ENCODE measurements around the gene INIP. TPM values are rescaled to one million over a fixed set of nuclear protein-coding genes. Genes with fewer than 3 reads are reported as not detected.

INIP gene
- total RNA-seq, 2 experiments from 2014 or later = 7.8 to 9.1 TPM

GRCh38 chr9:112665347-112665746, 52.6 kb downstream of the INIP start:
- H3K4me1 ChIP-seq (ENCODE audit: insufficient read depth, low read length) = no peaks in the 10 kb centered on the region
- H3K4me3 Mint-ChIP-seq = no peak overlapping the region
- no peaks in the 10 kb centered on the region for H3K9me3 ChIP-seq (ENCODE audit: control insufficient read depth in 1 of 2, insufficient read depth in 1 of 2, low read length in 2 of 2)
- intact Hi-C loops (cut with DNase I, micrococcal nuclease) = no loop called here
- ATAC-seq (ENCODE audit: poor library complexity) (no peak), DNase-seq (peak in 2 of 14 experiments; percentile 4)
- H3K36me3 Mint-ChIP-seq (ENCODE audit: low read depth) = no peaks in the 10 kb centered on the region
- POLR2A ChIA-PET = no interaction called here
- H3K27me3 ChIP-seq (ENCODE audit: control insufficient read depth in 1 of 2, insufficient read depth in 2 of 2, low read length in 2 of 2) = no peaks in the 10 kb centered on the region
- no peaks in the 10 kb centered on the region for H3K9me3 Mint-ChIP-seq
- H3K27ac ChIP-seq (ENCODE audit: low read depth in 1 of 2, low read length in 2 of 2) = no peak overlapping the region
- H3K27me3 Mint-ChIP-seq = no peaks in the 10 kb centered on the region
- no peak for TF ChIP-seq CTCF (IDR thresholded peaks at IDR 0.05)
- no peaks in the 10 kb centered on the region for H3K36me3 ChIP-seq (ENCODE audit: insufficient read depth, low read length)
- H3K4me1 Mint-ChIP-seq (ENCODE audit: low read depth) = no peaks in the 10 kb centered on the region
- CTCF ChIA-PET = no interaction called here
- H3K27ac Mint-ChIP-seq = no peak overlapping the region
- H3K4me3 ChIP-seq (ENCODE audit: low read length) = no peak overlapping the region

- intact Hi-C loops (cut with DNase I, micrococcal nuclease) = loop anchor here in 1 of 2 experiments (5.0 kb wide), 1 partner anchor 222 kb away; no protein-coding TSS in a partner anchor
- H3K36me3 ChIP-seq (ENCODE audit: insufficient read depth, low read length) = no peaks in the 10 kb centered on the region
- no peaks in the 10 kb centered on the region for H3K4me1 ChIP-seq (ENCODE audit: insufficient read depth, low read length)
- H3K4me3 ChIP-seq (ENCODE audit: low read length) = no peak overlapping the region
- ChIA-PET CTCF (interaction anchor here (1.3 kb wide), 1 partner anchor 129 kb away, joined by 3 read pairs; no protein-coding TSS in a partner anchor), POLR2A (no interaction called here)
- no peak overlapping the region for H3K4me3 Mint-ChIP-seq
- no peaks in the 10 kb centered on the region for H3K27me3 ChIP-seq (ENCODE audit: control insufficient read depth in 1 of 2, insufficient read depth in 2 of 2, low read length in 2 of 2)
- H3K27ac Mint-ChIP-seq = no peak overlapping the region
- no peaks in the 10 kb centered on the region for H3K9me3 Mint-ChIP-seq
- no peaks in the 10 kb centered on the region for H3K9me3 ChIP-seq (ENCODE audit: control insufficient read depth in 1 of 2, insufficient read depth in 1 of 2, low read length in 2 of 2)
- no peaks in the 10 kb centered on the region for H3K36me3 Mint-ChIP-seq (ENCODE audit: low read depth)
- H3K4me1 Mint-ChIP-seq (ENCODE audit: low read depth) = no peaks in the 10 kb centered on the region
- DNase-seq (no peak), ATAC-seq (ENCODE audit: poor library complexity) (no peak)
- no peak for TF ChIP-seq CTCF (IDR thresholded peaks at IDR 0.05)
- H3K27ac ChIP-seq (ENCODE audit: low read depth in 1 of 2, low read length in 2 of 2) = no peak overlapping the region
- H3K27me3 Mint-ChIP-seq = no peaks in the 10 kb centered on the region
Observed at GRCh38 chr9:112664531-112664930, 53.4 kb downstream of the INIP start.

- H3K27me3 ChIP-seq (ENCODE audit: control insufficient read depth in 1 of 2, insufficient read depth in 2 of 2, low read length in 2 of 2) = no peaks in the 10 kb centered on the region
- no peak overlapping the region for H3K4me3 ChIP-seq (ENCODE audit: low read length)
- no peak for ATAC-seq (ENCODE audit: poor library complexity)
- Mint-ChIP-seq H3K27me3 (no peaks in the 10 kb centered on the region), H3K27ac (no peak overlapping the region), H3K9me3 (no peaks in the 10 kb centered on the region), H3K4me1 (ENCODE audit: low read depth) (no peaks in the 10 kb centered on the region), H3K4me3 (no peak overlapping the region), H3K36me3 (ENCODE audit: low read depth) (no peaks in the 10 kb centered on the region)
- no peaks in the 10 kb centered on the region for H3K9me3 ChIP-seq (ENCODE audit: control insufficient read depth in 1 of 2, insufficient read depth in 1 of 2, low read length in 2 of 2)
- no peak for DNase-seq
- H3K27ac ChIP-seq (ENCODE audit: low read depth in 1 of 2, low read length in 2 of 2) = no peak overlapping the region
- TF ChIP-seq CTCF (IDR thresholded peaks at IDR 0.05) = no peak
- intact Hi-C loops (cut with DNase I, micrococcal nuclease) = loop anchor here in 1 of 2 experiments (5.0 kb wide), 1 partner anchor 221 kb away; no protein-coding TSS in a partner anchor
- H3K36me3 ChIP-seq (ENCODE audit: insufficient read depth, low read length) = no peaks in the 10 kb centered on the region
- CTCF ChIA-PET = interaction anchor here (0.5 to 1.3 kb wide), 2 partner anchors 130 to 543 kb away, joined by 3 to 4 read pairs; no protein-coding TSS in a partner anchor
- H3K4me1 ChIP-seq (ENCODE audit: insufficient read depth, low read length) = no peaks in the 10 kb centered on the region
- POLR2A ChIA-PET = no interaction called here
Observed at GRCh38 chr9:112663681-112664080, 54.2 kb downstream of the INIP start.

Data from CD4-positive, alpha-beta T cell (primary cell).